Loucy (cell line): ENCODE measurements around the gene FAM53B.

ENCODE experiments used
- EZH2phosphoT487 ChIP-seq: fragments of 200-600 bp; IDR thresholded peaks from 2 replicates; pipeline ENCODE4 v1.6.1; 2018; ENCODE audit warnings: antibody characterized with exemption, mild to moderate bottlenecking, moderate library complexity, borderline replicate concordance
- TF ChIP-seq, protein P1 (sequence below): fragments of 200-600 bp; sonication (generic); conservative IDR thresholded peaks from 2 replicates; pipeline ENCODE4 v1.5.1; 2014; ENCODE audit warnings: mild to moderate bottlenecking, antibody characterized with exemption, low read length

- TF ChIP-seq, protein P1, sequence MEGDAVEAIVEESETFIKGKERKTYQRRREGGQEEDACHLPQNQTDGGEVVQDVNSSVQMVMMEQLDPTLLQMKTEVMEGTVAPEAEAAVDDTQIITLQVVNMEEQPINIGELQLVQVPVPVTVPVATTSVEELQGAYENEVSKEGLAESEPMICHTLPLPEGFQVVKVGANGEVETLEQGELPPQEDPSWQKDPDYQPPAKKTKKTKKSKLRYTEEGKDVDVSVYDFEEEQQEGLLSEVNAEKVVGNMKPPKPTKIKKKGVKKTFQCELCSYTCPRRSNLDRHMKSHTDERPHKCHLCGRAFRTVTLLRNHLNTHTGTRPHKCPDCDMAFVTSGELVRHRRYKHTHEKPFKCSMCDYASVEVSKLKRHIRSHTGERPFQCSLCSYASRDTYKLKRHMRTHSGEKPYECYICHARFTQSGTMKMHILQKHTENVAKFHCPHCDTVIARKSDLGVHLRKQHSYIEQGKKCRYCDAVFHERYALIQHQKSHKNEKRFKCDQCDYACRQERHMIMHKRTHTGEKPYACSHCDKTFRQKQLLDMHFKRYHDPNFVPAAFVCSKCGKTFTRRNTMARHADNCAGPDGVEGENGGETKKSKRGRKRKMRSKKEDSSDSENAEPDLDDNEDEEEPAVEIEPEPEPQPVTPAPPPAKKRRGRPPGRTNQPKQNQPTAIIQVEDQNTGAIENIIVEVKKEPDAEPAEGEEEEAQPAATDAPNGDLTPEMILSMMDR = no peak
- TF ChIP-seq EZH2phosphoT487 = no peak
Observed at GRCh38 chr10:124659380-124659779, 84.8 kb downstream of the FAM53B start.
